Caco-2 (cell line): ENCODE data around the gene DDX3X. TPM values are rescaled to one million over a fixed set of nuclear protein-coding genes. Genes with fewer than 3 reads are reported as not detected.

ENCODE experiments used
- BruUV-seq: library from RNA; stranded (reverse); fragments of 400-500 nt; replicated peaks from 2 replicates; lab custom pipeline; 2021; lab: Mats Ljungman, UMichigan
- CTCF ChIA-PET: fragments of 300-600 bp; sonication (Branson Sonifier 250); formaldehyde crosslinking; loops from one replicate; lab custom pipeline; 2022; ENCODE audit warnings: antibody characterized with exemption; lab: Charles Lee
- POLR2A ChIA-PET: fragments of 300-600 bp; sonication (Branson Sonifier 250); formaldehyde crosslinking; loops from one replicate; lab custom pipeline; 2022; ENCODE audit warnings: antibody characterized with exemption; lab: Charles Lee
- DNase-seq, 2 experiments: peaks; one replicate each; pipeline versions ENCODE4 v3.0.0 to v3.0.0-alpha.2; 2020 to 2022
- H3K27me3 ChIP-seq: replicated peaks from 2 replicates; pipeline ENCODE4 v1.6.0; 2011; ENCODE audit warnings: low read length; ENCODE audit not compliant: control insufficient read depth, insufficient read depth
- H3K36me3 ChIP-seq: 2 replicates; pipeline ENCODE4 v1.5.1; 2011; ENCODE audit warnings: low read length; ENCODE audit not compliant: control insufficient read depth, insufficient read depth
- H3K4me1 ChIP-seq: fragments of 250-450 bp; sonication (Bioruptor Pico); 2 replicates; pipeline ENCODE4 v1.5.1; 2020; ENCODE audit warnings: mild to moderate bottlenecking
- H3K4me3 ChIP-seq: 2 replicates; pipeline ENCODE4 v1.5.1; 2011; ENCODE audit warnings: low read depth, mild to moderate bottlenecking, control low read depth, low read length
- H3K9me3 ChIP-seq: fragments of 250-450 bp; sonication (Bioruptor Pico); 2 replicates; pipeline ENCODE4 v1.5.1; 2020; ENCODE audit warnings: mild to moderate bottlenecking, moderate library complexity
- H3K27ac Mint-ChIP-seq: one replicate; pipeline ENCODE4 v1.8.0; 2022; ENCODE audit warnings: mixed read lengths; ENCODE audit not compliant: unreplicated experiment
- H3K27me3 Mint-ChIP-seq: one replicate; pipeline ENCODE4 v1.8.0; 2022; ENCODE audit warnings: mixed read lengths; ENCODE audit not compliant: insufficient read depth, unreplicated experiment
- H3K36me3 Mint-ChIP-seq: one replicate; pipeline ENCODE4 v1.8.0; 2022; ENCODE audit warnings: mild to moderate bottlenecking, mixed read lengths; ENCODE audit not compliant: insufficient read depth, unreplicated experiment
- H3K4me1 Mint-ChIP-seq: one replicate; pipeline ENCODE4 v1.8.0; 2022; ENCODE audit warnings: low read depth, mixed read lengths; ENCODE audit not compliant: unreplicated experiment
- H3K4me3 Mint-ChIP-seq: one replicate; pipeline ENCODE4 v1.8.0; 2022; ENCODE audit warnings: mild to moderate bottlenecking, moderate library complexity, mixed read lengths; ENCODE audit not compliant: unreplicated experiment
- H3K9me3 Mint-ChIP-seq: one replicate; pipeline ENCODE4 v1.8.0; 2022; ENCODE audit warnings: mixed read lengths; ENCODE audit not compliant: unreplicated experiment
- intact Hi-C: fragments of 100-400 bp; cut with micrococcal nuclease; formaldehyde crosslinking; loops from one replicate; pipeline ENCODE4 v1.10.0; 2022; ENCODE audit not compliant: unreplicated experiment
- total RNA-seq: library from RNA; stranded (reverse); gene quantifications from 2 replicates; pipeline ENCODE4 v1.2.3, GENCODE V29; 2022
- TF ChIP-seq, protein P1 (sequence below), 2 experiments: fragments of 200-600 bp in 1 of 2; IDR thresholded peaks; 1 replicate in 1 of 2; 2 replicates in 1 of 2; pipeline versions ENCODE4 v1.5.1 to v1.8.0; 2011 to 2022; ENCODE audit warnings: antibody characterized with exemption in 1 of 2, control low read depth in 1 of 2, inconsistent platforms in 1 of 2, low read depth in 1 of 2, low read length in 1 of 2, mild to moderate bottlenecking in 1 of 2, moderate library complexity in 1 of 2; ENCODE audit not compliant: insufficient read depth in 1 of 2, severe bottlenecking in 1 of 2, unreplicated experiment in 1 of 2

The DDX3X gene
- total RNA-seq, 1 experiment from 2014 or later, result 302 TPM

DNA sequence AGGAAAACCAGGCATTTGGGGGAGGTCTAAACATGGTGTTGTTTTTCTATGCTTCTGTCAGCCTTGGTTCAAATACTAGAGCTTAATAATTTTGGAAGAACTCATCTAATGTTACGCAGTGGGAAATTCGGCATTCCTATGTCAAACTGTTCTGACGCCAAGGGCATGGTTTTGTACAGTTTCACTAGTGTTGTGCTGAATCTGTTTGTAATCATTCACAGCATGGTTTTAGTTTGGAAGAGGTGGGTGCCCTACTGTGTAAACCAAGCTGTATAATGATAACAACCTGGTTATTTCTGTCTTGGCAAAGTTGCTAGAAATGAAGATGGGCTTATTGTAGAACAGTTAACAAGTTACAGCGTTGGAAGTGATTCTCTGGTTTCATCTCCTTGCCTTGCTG is 5.2 kb downstream of the DDX3X start:
- Histone ChIP-seq H3K4me1 (peaks cover 8% of the 10 kb centered on the region; the same call in 1 of the 2 replicates), H3K36me3 (no peaks in the 10 kb centered on the region; the same call in none of the 2 replicates), H3K9me3 (no peaks in the 10 kb centered on the region), H3K27me3 (no peaks in the 10 kb centered on the region), H3K4me3 (no peak overlapping the region)
- TF ChIP-seq, protein P1, sequence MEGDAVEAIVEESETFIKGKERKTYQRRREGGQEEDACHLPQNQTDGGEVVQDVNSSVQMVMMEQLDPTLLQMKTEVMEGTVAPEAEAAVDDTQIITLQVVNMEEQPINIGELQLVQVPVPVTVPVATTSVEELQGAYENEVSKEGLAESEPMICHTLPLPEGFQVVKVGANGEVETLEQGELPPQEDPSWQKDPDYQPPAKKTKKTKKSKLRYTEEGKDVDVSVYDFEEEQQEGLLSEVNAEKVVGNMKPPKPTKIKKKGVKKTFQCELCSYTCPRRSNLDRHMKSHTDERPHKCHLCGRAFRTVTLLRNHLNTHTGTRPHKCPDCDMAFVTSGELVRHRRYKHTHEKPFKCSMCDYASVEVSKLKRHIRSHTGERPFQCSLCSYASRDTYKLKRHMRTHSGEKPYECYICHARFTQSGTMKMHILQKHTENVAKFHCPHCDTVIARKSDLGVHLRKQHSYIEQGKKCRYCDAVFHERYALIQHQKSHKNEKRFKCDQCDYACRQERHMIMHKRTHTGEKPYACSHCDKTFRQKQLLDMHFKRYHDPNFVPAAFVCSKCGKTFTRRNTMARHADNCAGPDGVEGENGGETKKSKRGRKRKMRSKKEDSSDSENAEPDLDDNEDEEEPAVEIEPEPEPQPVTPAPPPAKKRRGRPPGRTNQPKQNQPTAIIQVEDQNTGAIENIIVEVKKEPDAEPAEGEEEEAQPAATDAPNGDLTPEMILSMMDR (IDR thresholded peaks at IDR 0.05; ENCODE audit: insufficient read depth in 1 of 2, low read depth in 1 of 2, low read length in 1 of 2, severe bottlenecking in 1 of 2, unreplicated experiment in 1 of 2), result no peak
- H3K4me1 Mint-ChIP-seq, result no peaks in the 10 kb centered on the region
- intact Hi-C loops, result loop anchor here (10.0 kb wide), 2 partner anchors 106 to 254 kb away; partner anchors contain the start of genes NYX and USP9X
- H3K9me3 Mint-ChIP-seq, result no peaks in the 10 kb centered on the region
- DNase-seq, result no peak
- BruUV-seq, result no TSS peak
- H3K27ac Mint-ChIP-seq, result no peak overlapping the region
- ChIA-PET POLR2A (no interaction called here), CTCF (no interaction called here)
- no peak overlapping the region for H3K4me3 Mint-ChIP-seq
- no peaks in the 10 kb centered on the region for H3K27me3 Mint-ChIP-seq
- H3K36me3 Mint-ChIP-seq, result peaks cover 90% of the 10 kb centered on the region

DNA sequence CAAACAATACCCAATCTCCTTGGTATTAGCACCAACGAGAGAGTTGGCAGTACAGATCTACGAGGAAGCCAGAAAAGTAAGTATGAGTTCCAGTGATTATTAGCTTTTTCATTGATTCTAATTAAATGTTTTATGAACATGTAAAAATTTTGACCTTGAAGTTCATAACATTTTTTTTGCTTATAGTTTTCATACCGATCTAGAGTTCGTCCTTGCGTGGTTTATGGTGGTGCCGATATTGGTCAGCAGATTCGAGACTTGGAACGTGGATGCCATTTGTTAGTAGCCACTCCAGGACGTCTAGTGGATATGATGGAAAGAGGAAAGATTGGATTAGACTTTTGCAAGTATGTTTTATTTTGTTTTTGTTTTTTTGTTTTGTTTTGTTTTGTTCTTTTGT is 10.1 kb downstream of the DDX3X start:
- ChIA-PET POLR2A (no interaction called here), CTCF (no interaction called here)
- no peaks in the 10 kb centered on the region; the same call in 1 of the 2 replicates for H3K36me3 ChIP-seq
- H3K4me3 ChIP-seq, result no peak overlapping the region
- Mint-ChIP-seq H3K27me3 (no peaks in the 10 kb centered on the region), H3K36me3 (peaks cover 84% of the 10 kb centered on the region), H3K27ac (no peak overlapping the region), H3K4me1 (no peaks in the 10 kb centered on the region), H3K9me3 (no peaks in the 10 kb centered on the region), H3K4me3 (no peak overlapping the region)
- TF ChIP-seq, protein P1 (IDR thresholded peaks at IDR 0.05; ENCODE audit: insufficient read depth in 1 of 2, low read depth in 1 of 2, low read length in 1 of 2, severe bottlenecking in 1 of 2, unreplicated experiment in 1 of 2), result no peak
- no peaks in the 10 kb centered on the region for H3K9me3 ChIP-seq
- intact Hi-C loops, result no loop called here
- H3K27me3 ChIP-seq, result no peaks in the 10 kb centered on the region
- no peaks in the 10 kb centered on the region for H3K4me1 ChIP-seq
- no peak for DNase-seq
- no TSS peak for BruUV-seq

DNA sequence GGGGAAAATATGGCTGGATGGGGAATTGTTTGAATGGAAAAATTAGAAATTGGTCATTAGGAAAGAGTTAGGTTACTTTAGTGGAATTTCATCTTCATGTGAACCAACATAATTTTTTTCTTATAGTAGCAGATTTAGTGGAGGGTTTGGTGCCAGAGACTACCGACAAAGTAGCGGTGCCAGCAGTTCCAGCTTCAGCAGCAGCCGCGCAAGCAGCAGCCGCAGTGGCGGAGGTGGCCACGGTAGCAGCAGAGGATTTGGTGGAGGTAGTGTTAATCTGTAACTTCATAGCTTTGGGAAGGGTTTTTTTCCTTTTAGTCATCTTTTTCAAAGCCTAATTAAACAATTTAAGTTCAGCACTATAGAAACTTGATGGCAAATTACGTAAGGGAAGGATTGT is 13.2 kb downstream of the DDX3X start:
- Histone ChIP-seq H3K4me1 (no peaks in the 10 kb centered on the region), H3K9me3 (no peaks in the 10 kb centered on the region), H3K27me3 (no peaks in the 10 kb centered on the region), H3K4me3 (no peak overlapping the region), H3K36me3 (no peaks in the 10 kb centered on the region; the same call in 1 of the 2 replicates)
- no peak overlapping the region for H3K4me3 Mint-ChIP-seq
- no TSS peak for BruUV-seq
- no peaks in the 10 kb centered on the region for H3K27me3 Mint-ChIP-seq
- ChIA-PET POLR2A (no interaction called here), CTCF (no interaction called here)
- no peaks in the 10 kb centered on the region for H3K9me3 Mint-ChIP-seq
- intact Hi-C loops, result no loop called here
- H3K36me3 Mint-ChIP-seq, result peaks cover 82% of the 10 kb centered on the region
- no peak overlapping the region for H3K27ac Mint-ChIP-seq
- no peak for DNase-seq
- TF ChIP-seq, protein P1 (IDR thresholded peaks at IDR 0.05; ENCODE audit: insufficient read depth in 1 of 2, low read depth in 1 of 2, low read length in 1 of 2, severe bottlenecking in 1 of 2, unreplicated experiment in 1 of 2), result no peak
- H3K4me1 Mint-ChIP-seq, result no peaks in the 10 kb centered on the region
